ENCODE measurements around the gene CARD11. TPM values are rescaled to one million over a fixed set of nuclear protein-coding genes. Genes with fewer than 3 reads are reported as not detected.

CARD11 gene
- polyA plus RNA-seq, 1 of the 3 experiments (the other 2 are of a cell fraction): not detected

GRCh38 chr7:2929321-2930201 lies 114.1 kb downstream of the CARD11 start:
- 44% methylated on average over 24 of the region's 26 CpGs for WGBS (ENCODE audit: low lambda C conversion rate)
- POLR2A ChIA-PET: interaction anchor here (0.7 to 2.6 kb wide), 8 partner anchors 9 to 370 kb away, joined by 3 to 63 read pairs (median 4); no protein-coding TSS in a partner anchor
- TF ChIP-seq MXI1 (IDR thresholded peaks at IDR 0.05; ENCODE audit: low read depth, low read length) (0 out of 2 replicates have a peak, but pooled peaks have one; percentile 23), ELF1 (IDR thresholded peaks at IDR 0.05) (no peak)

GRCh38 chr7:2928613-2929311 lies 114.9 kb downstream of the CARD11 start:
- Histone ChIP-seq H3K9ac (no peak overlapping the region), H3K27me3 (ENCODE audit: insufficient read depth) (peaks cover 41% of the 10 kb centered on the region), H2AFZ (ENCODE audit: low read depth) (no peak overlapping the region), H3K27ac (ENCODE audit: low read depth in 2 of 2, low read length in 1 of 2) (peak overlapping the region in 1 of 2 experiments; percentile 77; a peak in 2 of 4 replicates), H3K4me2 (no peak overlapping the region), H3K4me3 (ENCODE audit: low read depth in 2 of 2, low read length in 1 of 2) (peak overlapping the region in 1 of 2 experiments; percentile 5; a peak in 1 of 4 replicates), H3K79me2 (ENCODE audit: insufficient read depth) (no peaks in the 10 kb centered on the region), H3K9me2 (no peaks in the 10 kb centered on the region), H3K36me3 (replicated peaks in 1 of 2; ENCODE audit: control insufficient read depth in 1 of 2, insufficient read depth in 2 of 2, low read length in 1 of 2) (no peaks in the 10 kb centered on the region), H3K9me3 (no peaks in the 10 kb centered on the region), H3F3A (replicated peaks; ENCODE audit: insufficient read depth) (no peaks in the 10 kb centered on the region), H3K4me1 (ENCODE audit: control insufficient read depth in 1 of 2, insufficient read depth in 2 of 2, low read depth in 1 of 2, low read length in 1 of 2) (peaks cover 0 to 25% of the 10 kb centered on the region in 2 experiments; a peak in 1 of 4 replicates), H4K20me1 (ENCODE audit: insufficient read depth) (no peaks in the 10 kb centered on the region)
- TF ChIP-seq RXRA (IDR thresholded peaks at IDR 0.05; ENCODE audit: borderline replicate concordance, low read depth) (no peak), FOXJ3 (CRISPR knock-in tag; IDR thresholded peaks at IDR 0.05) (peak; percentile 97), MXI1 (IDR thresholded peaks at IDR 0.05; ENCODE audit: low read depth, low read length) (peak; percentile 72; the same call in 1 of the 2 replicates), NFIC (IDR thresholded peaks at IDR 0.05; ENCODE audit: borderline replicate concordance) (peak; percentile 35; the same call in 1 of the 2 replicates), EP300 (IDR thresholded peaks at IDR 0.05; ENCODE audit: borderline replicate concordance in 1 of 2, low read depth in 1 of 2, low read length in 1 of 2) (peak in 1 of 2 experiments; percentile 97; a peak in 2 of 4 replicates), RCOR1 (IDR thresholded peaks at IDR 0.05; ENCODE audit: low read length) (peak; percentile 98), SIN3A (IDR thresholded peaks at IDR 0.05; ENCODE audit: borderline replicate concordance, low read depth, low read length) (no peak), CHD2 (IDR thresholded peaks at IDR 0.05; ENCODE audit: low read length, partially characterized antibody) (peak; percentile 89), TAF1 (IDR thresholded peaks at IDR 0.05; ENCODE audit: borderline replicate concordance, low read depth, low read length) (no peak), GATA2 (CRISPR knock-in tag; IDR thresholded peaks at IDR 0.05) (peak; percentile 97), FOSL2 (IDR thresholded peaks at IDR 0.05; ENCODE audit: borderline replicate concordance, low read depth) (no peak), MEF2A (IDR thresholded peaks at IDR 0.05; ENCODE audit: borderline replicate concordance, low read depth) (no peak), USF1 (IDR thresholded peaks at IDR 0.05; ENCODE audit: borderline replicate concordance, low read depth) (no peak), RAD21 (IDR thresholded peaks at IDR 0.05; ENCODE audit: low read length) (peak; percentile 24), PBX3 (IDR thresholded peaks at IDR 0.05) (no peak), ZBTB33 (IDR thresholded peaks at IDR 0.05; ENCODE audit: borderline replicate concordance, low read depth) (no peak)
- CTCF ChIA-PET: interaction anchor here (0.6 to 2.5 kb wide), 15 partner anchors 9 to 1120 kb away, joined by 3 to 9 read pairs (median 4); no protein-coding TSS in a partner anchor
- peak; percentile 96 for DNase-seq
- POLR2A ChIA-PET: interaction anchor here (0.6 to 2.6 kb wide), 11 partner anchors 9 to 1359 kb away, joined by 3 to 63 read pairs (median 4); no protein-coding TSS in a partner anchor
- 13% methylated on average over 22 of the region's 35 CpGs for WGBS (ENCODE audit: low lambda C conversion rate)

More at GRCh38 chr7:2929321-2930201, 114.1 kb downstream of the CARD11 start:
- Histone ChIP-seq H3K4me2 (no peak overlapping the region), H3K9me3 (no peaks in the 10 kb centered on the region), H3K4me1 (ENCODE audit: control insufficient read depth in 1 of 2, insufficient read depth in 2 of 2, low read depth in 1 of 2, low read length in 1 of 2) (peaks cover 0 to 25% of the 10 kb centered on the region in 2 experiments; a peak in 1 of 4 replicates), H3F3A (replicated peaks; ENCODE audit: insufficient read depth) (no peaks in the 10 kb centered on the region), H3K4me3 (ENCODE audit: low read depth in 2 of 2, low read length in 1 of 2) (peak overlapping the region in 1 of 2 experiments; percentile 6; a peak in 1 of 4 replicates), H3K9ac (no peak overlapping the region), H3K79me2 (ENCODE audit: insufficient read depth) (no peaks in the 10 kb centered on the region), H2AFZ (ENCODE audit: low read depth) (no peak overlapping the region), H4K20me1 (ENCODE audit: insufficient read depth) (no peaks in the 10 kb centered on the region), H3K36me3 (replicated peaks in 1 of 2; ENCODE audit: control insufficient read depth in 1 of 2, insufficient read depth in 2 of 2, low read length in 1 of 2) (no peaks in the 10 kb centered on the region), H3K27ac (ENCODE audit: low read depth in 2 of 2, low read length in 1 of 2) (peak overlapping the region in 1 of 2 experiments; percentile 77; a peak in 2 of 4 replicates), H3K27me3 (ENCODE audit: insufficient read depth) (peaks cover 41% of the 10 kb centered on the region), H3K9me2 (no peaks in the 10 kb centered on the region)
- DNase-seq: peak; percentile 34
- CTCF ChIA-PET: interaction anchor here (0.6 to 2.5 kb wide), 16 partner anchors 8 to 1119 kb away, joined by 3 to 9 read pairs (median 4); no protein-coding TSS in a partner anchor

Measured in SK-N-SH (cell line).